GM18498 (cell line): ENCODE measurements around the gene ATXN1.
"Not testable (repeated sequence)": the region's sequence is repeated elsewhere in the genome, so short reads cannot be mapped to it uniquely, and the experiment has no call there.

Source experiments
- ATAC-seq: cut with Tn5 transposase; IDR thresholded peaks from one replicate; pipeline ENCODE4 v1.9.1; 2021; ENCODE audit warnings: mild to moderate bottlenecking, moderate library complexity; ENCODE audit not compliant: unreplicated experiment

Gene ATXN1

DNA sequence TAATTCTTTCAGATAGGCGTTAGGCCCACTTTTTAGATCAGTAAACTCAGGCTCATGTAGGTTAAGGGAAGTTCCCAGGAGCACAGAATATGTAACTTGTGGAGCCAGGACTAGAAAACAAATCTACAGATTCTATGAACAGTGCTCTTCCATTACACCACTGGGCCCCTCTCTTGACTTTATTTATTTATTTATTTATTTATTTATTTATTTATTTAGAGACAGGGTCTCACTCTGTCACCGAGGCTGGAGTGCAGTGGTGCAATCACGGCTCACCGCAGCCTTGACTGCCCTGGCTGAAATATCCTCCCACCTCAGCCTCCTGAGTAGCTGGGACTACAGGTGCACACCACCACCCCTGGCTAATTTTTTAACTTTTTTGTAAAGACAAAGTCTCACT is 382.9 kb downstream of the ATXN1 start:
- not testable (repeated sequence) for ATAC-seq

DNA sequence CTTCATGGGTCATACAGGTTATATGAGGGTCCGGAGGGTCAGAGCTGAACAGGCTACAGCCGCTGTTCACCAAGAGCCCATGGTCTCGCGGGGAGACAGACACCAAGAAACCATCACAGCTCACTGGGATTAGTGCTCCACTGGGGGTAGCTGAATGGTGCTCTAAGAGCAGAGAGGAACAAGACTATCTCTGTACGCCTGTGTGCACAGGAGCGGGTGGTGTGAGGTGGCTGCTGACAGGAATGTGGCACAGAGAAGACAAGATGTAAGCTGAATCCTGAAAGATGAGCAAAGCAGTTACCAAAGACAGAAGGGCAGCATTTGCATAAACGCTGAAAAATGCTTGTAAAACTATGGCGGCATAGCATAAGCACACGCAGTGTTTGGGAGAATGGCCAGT is 383.8 kb downstream of the ATXN1 start:
- no peak for ATAC-seq

DNA sequence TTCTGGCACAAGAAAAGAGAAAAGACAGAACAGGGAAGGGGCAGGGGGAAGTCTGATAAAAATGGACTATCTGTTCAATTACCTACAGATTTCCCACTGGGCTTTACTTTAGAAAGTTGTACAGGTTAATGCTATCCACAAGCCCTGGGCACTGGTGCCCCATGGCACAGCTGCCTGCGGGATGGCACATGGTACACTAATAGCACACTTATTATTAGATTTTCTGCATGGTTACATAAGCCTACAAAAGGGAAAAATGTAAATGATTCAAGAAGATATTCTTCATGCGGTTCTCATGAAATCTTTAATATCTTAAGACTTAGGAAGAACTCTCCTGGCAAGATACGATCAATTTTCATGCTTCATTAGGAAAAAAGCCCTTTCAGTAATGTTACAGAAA is 385.4 kb downstream of the ATXN1 start:
- no peak for ATAC-seq

DNA sequence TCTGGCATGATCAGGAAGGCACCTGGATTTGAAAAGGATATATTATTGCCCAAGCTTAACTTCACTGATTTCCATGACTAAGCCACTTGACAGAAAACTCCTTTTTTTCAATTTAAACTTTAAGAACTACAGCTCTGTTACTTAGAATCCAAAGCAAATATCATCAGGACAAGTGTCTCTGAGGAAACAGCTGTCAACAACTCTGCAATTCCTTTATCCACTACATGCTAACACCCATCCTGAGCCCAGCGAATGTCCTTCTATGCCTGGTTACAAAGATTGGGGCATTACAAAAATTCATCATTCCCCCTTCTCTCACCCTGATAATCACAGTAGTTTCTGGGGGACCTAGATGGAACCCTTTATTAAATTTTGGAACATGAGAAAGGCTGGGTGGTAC is 386.1 kb downstream of the ATXN1 start:
- peak; percentile 13 for ATAC-seq

DNA sequence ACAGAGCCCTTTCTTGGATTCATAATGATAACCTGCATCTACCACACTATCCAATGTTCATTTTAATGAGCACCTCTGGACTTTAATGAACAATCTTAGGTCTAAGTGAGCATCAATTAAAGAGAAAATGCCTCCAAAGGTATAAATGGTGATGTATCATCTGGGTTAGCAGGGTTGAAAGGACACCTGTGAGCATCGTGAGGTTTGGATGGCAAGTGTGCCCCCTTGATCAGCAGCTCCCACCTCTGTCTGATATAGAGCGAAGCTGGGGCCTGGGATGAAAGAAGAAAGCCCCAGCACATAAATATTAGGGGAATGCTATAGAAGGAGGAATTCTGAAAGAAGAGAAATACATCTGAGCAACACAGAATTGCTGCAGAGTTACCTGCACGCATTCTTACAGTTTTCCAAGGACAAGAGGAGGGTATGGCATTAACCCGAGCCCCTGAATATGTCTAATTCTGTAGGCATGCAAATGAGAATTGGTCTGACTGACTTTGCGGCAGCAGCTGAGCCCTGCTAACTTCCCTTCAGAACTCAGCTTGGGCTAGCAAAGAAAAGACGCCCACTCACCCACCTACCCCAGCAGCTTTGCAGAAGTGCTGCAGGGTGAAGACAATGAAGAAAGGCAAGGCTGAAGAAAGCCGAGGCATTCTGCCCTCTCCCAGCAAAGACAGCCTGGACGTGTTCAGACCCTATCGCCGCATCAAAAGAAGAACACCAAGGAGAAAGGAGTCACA is 386.6 kb downstream of the ATXN1 start:
- peak; percentile 74 for ATAC-seq

DNA sequence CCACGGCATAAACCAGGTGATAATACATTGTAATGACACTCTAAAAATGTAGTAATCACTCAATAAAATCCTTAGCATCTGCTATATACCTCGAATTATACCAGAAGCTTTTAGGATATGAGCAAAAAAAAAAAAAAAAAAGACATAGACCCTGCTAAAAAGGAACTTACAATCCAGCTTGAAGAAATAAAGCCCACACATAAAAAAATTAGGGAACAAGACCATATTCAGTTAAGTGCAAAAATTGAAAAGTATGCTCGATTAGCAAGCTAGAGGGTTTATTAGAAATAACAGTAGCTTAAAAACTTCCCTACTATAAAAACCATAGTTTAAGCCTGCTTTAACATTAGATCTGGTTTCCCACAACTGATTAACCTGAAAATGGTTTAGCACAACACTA is 387.2 kb downstream of the ATXN1 start:
- no peak for ATAC-seq

DNA sequence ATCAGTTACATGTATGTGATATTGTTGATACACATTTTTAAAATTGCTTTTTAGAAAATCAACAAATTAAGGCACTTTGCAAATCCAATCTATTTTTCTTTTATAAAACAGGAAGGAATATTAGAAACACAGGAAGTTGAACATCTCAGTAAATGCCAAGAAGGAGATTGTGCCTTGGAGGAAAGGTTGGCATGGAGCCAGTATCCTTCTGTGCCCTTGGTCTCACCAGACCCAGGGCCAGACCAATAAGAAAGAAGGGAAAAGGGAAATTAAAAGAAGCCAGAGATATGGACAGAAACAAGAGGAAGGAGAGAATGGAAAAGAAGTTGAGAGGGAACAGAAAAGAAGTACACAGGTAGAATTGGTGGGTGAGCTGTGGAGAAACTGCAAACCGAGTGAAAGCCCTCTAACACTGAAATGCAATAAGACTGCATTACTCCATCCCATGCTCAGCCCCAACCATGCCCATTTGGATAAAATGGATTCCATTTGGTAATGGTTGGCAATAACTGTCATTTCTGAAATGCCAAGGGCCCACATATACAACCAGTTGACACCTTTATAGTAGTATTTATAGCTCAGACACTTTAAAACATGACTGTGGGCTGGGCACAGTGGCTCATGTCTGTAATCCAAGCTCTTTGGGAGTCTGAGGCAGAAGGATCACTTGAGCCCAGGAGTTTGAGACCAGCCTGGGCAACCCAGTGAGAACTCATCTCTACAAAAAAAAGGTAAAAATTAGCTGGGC is 389.1 kb downstream of the ATXN1 start:
- ATAC-seq = no peak

DNA sequence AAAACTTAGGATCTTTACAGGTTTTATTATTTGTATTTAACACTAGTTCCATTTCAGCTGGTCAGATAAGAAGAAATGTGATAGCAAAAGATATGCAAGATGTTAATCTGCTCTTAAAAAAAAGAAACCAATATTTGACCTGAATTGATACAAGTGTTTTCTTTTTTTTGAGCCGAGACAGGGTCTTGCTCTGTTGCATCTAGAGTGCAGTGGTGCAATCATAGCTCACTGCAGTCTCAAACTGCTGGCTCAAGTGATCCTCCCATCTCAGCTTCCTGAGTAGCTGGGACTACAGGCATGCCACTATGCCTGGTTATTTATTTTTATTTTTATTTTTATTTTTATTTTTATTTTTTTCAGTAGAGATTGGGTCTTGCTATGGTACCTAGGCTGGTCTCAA is 389.9 kb downstream of the ATXN1 start:
- no peak for ATAC-seq

DNA sequence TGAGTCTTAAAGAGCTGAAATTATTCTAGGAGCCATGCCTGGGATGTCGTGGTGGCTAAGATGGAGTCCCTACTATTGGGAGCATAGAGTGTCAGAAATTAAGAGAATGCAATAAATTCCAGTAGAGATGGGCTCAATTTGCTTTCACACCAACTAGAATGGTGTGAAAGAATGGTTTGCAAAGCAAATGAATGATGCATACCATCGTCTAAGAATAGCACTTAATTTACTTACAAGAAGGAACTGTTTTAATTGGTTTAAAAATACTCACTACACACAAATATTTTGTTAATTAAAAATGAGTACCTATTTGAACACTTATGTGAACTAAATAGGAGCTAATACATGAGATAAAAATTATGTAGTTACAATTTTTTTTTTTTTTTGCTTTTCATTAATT is 390.3 kb downstream of the ATXN1 start:
- ATAC-seq = no peak

DNA sequence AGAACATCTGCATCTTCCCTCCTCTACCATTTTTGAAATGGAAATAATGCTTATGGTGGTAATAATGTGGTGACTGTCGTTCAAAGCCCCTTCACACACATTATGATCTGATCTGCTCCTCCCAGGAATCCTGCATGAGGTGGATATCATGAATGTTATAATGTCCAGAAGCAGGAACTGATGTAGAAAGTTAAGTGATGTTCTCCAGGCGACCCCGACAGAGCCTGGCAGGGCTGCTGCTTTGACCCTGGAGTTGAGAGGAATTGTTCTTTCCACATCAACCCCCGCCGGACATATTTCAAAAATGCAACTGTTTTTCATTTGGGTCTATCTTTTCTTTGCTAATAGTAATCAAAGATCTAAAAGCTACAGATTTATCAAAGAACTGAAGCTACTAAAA is 391.3 kb downstream of the ATXN1 start:
- no peak for ATAC-seq

DNA sequence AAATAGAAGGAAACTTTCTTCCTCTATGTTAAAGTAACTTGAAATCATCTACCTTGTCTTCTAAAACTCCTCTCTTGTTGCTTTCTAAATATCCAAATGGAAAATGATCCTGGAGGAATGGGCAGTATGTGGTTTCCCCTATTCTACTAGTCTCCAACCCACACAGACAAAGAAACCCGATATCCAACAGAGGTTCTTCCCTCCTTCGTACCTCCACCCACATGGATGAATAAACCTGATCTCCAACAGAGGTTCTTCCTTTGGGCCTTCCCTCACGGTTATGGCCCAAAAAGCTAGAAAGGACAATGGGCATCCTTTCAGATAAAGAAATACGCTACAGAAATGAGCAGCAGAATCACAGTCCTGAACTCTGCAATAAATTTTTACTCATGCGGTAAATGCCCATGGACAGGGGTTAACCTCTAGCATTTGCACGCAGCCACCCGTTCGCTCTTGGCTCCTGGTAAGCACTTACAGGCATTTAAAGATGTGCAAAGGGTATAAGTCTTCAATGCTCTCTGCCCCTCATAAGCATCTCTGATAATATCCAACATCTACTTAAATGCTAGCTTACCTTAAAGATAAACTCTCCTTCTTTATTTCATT is 392.0 kb downstream of the ATXN1 start:
- no peak for ATAC-seq

DNA sequence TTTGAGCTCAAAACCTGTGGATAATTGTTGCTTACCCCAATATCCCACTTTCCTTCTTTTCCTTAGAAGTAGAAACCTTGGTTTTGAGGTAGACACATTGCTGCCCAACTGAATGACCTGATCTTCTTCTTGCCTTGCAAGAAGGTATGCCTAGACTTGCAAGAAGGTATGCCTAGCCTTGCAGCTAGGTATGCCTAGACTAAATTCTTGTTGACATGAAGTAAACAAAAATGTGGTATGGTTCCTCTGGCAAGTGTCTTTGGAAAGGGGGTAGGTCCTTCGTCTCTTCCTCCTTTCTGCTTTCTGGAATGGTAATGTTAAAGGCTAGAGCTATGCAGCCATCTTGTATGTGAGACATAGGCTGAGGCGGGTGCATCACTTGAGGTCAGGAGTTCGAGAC is 393.7 kb downstream of the ATXN1 start:
- ATAC-seq = no peak

DNA sequence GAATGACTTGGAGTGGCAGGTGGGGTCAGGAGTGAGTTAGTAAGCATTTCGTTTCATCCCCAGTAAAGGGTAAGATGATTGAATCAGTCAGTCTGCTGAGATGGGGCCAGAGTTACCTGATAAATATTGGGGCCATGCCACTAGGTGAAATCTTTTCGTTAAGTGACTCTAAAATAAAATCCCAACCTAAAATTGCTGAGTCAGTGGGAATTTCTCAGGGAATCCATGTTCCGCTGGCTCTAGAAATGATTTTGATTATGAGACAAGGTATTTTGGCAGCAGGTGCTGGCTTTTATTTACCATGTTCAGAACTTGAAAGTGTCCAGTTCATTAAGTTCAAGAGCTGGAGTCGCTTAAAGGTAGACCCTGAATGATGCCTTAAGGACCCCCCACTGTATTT is 397.5 kb downstream of the ATXN1 start:
- ATAC-seq = no peak

DNA sequence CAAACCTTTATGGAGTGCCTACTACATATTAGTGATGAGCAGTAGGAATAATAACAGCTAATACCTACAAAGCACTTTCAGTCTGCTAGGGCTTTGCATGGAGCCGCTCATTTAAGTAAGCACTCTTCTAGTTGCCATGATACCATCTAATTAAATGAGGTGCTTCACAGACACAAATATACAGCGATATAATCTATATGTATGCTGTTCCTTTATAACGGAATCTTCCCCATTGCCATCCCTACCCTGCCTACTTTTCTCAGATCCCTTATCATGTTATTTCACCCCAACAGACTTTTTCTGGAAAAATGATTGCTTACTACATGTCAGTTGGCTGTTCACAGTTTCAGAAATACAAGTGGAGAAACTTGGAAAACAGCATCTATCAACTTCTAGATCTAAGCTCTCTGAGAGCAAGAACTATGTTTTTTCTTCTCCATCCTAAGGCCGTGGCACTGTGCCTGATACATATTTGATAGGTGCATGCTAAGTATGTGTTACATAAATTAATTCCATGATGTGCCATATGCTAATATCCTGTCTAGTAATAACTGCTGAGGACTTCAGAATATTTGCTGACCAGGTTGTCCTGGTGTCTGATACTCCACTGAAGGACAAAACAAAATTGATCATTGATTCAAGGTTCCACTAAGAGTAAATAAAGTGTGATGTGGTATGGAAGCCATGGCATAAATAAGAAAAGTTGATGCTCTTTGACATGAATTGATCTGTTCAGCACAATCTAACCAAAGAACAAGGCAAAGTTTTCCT is 398.3 kb downstream of the ATXN1 start:
- ATAC-seq = no peak

DNA sequence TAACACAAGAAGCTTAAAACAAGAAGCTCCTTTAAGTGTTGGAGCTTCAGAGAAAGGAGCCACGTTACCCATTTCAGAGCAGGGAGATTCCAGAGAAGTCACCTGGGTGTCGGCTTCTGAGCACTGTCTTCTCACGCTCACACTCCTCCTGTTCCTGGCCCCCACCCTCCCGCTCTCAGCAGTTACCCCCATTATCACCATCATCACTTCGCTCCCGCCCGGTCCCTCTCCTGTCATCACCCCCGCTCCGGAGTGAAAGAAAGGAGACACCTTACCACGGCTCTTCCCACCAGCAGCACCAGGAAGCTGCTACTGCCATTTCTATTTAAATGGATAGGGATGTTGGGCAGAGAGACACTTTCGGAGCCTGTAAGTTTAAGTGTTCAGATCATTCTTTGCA is 399.0 kb downstream of the ATXN1 start:
- no peak for ATAC-seq

DNA sequence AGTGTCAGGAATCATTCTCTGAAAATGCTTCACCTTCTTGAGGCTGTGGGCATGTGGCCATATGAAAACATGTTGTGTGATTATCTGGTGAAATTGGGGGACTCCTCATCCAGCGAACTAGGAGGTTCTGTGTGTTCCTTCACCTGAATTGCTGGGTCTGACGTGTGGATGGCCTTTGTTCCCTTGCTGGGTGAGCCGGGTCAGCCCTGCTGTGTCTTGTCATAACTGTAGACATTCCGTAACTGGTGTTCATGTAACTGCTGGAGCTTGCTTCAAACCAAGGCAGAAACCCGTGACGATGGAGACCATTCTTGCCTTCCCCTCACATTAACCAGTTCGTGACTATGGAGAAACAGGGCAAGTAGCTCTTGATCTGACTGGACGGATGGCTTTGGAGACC is 399.4 kb downstream of the ATXN1 start:
- ATAC-seq = no peak

DNA sequence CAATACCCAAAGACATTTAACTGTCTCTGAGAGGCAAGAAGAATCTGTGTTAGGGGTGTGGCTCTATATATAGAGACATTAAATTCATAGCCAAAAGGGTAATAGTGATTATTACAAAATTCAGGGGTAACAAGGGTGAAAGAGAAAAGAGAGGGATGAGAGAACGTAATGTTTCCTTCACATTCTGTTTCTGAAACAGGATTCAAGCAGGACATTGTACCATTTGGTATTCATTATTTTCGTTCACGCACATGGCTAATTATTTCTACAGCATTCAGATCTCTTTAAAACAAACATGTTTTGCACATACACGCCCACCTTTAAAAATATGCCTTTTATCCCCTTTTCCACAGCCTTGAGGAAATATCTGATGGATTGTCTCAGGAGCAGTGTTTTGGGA is 400.1 kb downstream of the ATXN1 start:
- ATAC-seq = no peak

DNA sequence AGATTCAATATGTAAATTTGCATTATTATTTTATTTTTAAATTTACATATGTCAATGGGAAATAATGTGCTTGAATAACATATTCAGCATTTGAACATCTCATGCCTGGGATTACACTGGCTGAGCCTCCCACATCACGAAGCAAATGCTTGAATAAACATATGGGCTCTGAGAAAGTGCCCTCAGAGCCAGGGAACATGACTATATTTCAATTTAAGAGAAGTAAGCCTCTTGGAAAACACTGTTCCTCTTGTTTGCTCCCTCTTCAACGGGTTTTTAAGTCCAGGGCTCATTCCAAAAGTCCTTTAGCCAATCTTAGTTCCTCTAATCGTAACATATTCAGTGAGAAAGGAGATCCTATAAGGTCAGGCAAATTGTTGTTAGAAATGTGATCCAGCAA is 400.9 kb downstream of the ATXN1 start:
- no peak for ATAC-seq

DNA sequence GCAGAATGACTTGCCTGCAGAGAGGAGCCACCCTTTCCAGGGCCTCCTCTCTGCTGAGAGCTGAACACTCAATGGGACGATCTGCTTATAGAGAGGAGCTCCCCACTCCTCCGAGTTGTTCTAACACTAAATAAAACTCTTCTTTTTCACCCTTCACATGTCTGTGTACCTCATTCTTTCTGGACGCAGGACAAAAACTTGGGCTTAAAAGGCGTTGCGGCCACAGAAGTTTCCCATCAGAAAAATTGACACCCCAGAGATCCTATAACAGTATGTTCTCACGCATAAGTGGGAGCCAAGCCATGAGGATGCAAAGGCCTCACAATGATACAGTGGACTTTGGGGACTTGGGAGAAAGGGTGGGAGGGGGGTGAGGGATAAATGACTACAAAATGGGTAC is 401.7 kb downstream of the ATXN1 start:
- no peak for ATAC-seq

DNA sequence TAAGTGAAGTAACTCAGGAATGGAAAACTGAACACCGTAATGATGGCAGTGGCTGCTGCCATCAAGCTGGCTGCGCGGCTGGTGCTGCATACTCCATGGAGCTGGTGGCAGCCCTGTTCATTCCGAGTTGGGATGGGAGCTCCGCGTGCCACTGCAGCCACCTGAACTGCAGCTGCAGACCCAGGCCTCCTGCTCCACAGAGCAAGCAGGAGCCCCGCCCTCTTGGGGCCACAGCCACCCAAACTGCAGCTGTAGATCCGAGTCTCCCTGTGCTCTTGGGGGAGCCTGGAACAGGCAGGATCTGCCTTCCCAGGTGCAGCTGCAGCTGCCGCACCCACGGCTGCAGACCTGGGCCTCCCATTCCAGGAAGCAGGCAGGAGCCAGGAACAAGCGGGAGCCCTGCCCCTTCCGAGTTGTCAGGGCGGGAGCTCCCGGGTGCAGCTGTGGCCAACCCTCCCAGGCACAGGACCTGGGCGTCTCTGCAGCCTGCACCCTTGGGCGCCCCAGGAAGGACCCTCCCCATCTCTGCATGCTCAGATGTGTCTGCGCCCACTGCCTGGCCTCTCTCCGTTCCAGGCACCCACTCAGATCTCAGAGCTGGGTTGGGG is 402.6 kb downstream of the ATXN1 start:
- ATAC-seq = no peak
